ENCODE results near the gene SPG7.

DNA sequence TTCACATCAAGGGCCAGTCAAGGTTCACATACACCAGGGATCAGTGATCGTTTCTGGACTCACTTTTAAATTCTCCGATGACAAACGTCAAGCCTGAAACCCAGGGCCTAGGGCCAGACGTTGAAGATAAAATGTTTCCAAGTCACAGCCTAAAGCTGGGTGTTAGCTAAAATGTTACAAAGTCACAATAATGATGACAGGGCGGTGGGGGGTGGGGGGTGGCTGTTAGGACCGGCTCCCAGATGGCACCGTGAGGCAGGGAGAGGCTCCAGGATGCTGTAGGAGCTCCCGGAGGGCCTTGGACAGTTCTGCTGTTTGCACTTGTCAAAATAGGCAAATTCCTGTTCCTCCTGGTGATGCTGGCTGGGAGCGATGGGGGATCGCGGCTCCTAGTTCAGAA is 35.9 kb downstream of the SPG7 start:
- TF ChIP-seq, protein P1, sequence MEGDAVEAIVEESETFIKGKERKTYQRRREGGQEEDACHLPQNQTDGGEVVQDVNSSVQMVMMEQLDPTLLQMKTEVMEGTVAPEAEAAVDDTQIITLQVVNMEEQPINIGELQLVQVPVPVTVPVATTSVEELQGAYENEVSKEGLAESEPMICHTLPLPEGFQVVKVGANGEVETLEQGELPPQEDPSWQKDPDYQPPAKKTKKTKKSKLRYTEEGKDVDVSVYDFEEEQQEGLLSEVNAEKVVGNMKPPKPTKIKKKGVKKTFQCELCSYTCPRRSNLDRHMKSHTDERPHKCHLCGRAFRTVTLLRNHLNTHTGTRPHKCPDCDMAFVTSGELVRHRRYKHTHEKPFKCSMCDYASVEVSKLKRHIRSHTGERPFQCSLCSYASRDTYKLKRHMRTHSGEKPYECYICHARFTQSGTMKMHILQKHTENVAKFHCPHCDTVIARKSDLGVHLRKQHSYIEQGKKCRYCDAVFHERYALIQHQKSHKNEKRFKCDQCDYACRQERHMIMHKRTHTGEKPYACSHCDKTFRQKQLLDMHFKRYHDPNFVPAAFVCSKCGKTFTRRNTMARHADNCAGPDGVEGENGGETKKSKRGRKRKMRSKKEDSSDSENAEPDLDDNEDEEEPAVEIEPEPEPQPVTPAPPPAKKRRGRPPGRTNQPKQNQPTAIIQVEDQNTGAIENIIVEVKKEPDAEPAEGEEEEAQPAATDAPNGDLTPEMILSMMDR (conservative IDR thresholded peaks at IDR 0.05), result no peak
- TF ChIP-seq EZH2 (IDR thresholded peaks at IDR 0.05; ENCODE audit: low read depth), result no peak

All from PC-9 (cell line).